NCI-H345 treated with DMSO at 0.1 percent for 48 hours (cell line): ENCODE results near the gene UMOD.
A peak's percentile ranks its signal among the peaks of the same experiment; 100 is the strongest.

Experiments used
- DNase-seq: peaks from one replicate; lab custom pipeline; 2025; ENCODE audit not compliant: unreplicated experiment; lab: John Stamatoyannopoulos, UW

Gene UMOD

DNA sequence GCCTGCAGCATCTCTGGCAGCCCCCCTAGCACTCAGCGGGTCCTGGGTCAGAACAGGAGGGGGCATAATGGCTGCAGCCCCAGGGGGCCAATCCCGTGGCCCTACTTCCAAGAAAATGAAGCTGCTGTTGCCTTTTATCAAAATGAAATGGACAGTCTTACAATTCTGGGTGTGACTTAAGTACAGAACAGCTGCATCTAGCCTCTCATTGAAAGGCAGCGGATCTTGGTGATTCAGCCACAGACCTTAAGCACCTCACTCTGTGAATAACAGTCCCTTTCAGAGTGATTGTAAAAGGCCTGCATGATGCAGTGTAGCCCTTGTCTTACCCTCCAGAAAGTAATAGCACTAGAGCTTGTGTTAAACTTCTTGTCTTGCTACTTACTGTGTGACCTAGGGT lies 11.5 kb upstream of the UMOD start:
- DNase-seq: no peak

DNA sequence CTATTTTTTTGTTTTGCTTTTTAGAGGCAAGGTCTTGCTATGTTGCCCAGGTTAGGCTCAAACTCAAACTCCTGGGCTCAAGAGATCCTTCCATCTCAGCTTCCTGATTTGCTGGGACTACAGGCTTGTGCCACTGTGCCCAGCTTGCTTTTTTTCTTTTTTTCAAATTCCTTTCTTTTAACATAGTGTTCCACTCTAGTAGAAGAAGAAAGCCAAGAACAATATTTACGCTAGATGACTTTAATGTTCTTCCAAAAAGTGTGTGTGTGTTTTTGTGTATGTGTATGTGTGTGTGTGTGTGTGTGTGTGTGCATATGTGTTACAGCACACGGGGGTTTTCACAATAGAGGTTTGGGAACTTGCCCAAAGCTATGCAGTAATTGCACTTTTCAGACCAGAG lies 10.7 kb upstream of the UMOD start:
- DNase-seq: no peak

GRCh38 chr16:20359997-20360396 lies 7.5 kb upstream of the UMOD start:
- no peak for DNase-seq

DNA sequence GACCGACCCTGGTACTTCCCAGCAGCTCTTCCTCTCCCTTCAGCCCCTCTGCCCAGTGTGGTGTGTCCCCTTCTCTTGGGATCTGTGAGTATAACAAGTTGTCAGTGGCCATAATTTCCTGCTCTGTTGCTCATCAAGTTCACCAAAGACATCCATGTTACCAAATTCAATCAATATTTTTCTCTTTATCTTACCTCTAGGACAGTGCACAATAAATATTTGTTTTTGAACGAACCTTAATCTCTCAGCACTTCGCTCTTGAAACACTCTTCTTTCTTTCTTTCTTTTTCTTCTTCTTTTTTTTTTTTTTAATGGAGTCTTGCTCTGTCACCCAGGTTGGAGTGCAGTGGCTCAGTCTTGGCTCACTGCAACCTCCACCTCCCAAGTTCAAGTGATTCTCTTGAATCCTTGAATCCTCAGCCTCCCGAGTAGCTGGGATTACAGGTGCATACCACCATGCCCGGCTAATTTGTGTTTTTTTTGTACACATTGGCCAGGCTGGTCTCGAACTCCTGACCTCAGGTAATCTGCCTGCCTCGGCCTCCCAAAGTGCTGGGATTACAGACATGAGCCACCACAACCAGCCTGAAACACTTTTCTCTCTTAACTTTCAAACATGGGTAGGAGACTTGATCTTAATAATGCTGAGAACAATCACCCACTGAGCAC lies 2.7 kb upstream of the UMOD start:
- no peak for DNase-seq

- DNase-seq: no peak
These were observed 864 bp upstream of the UMOD start for GRCh38 chr16:20353379-20353778.

DNA sequence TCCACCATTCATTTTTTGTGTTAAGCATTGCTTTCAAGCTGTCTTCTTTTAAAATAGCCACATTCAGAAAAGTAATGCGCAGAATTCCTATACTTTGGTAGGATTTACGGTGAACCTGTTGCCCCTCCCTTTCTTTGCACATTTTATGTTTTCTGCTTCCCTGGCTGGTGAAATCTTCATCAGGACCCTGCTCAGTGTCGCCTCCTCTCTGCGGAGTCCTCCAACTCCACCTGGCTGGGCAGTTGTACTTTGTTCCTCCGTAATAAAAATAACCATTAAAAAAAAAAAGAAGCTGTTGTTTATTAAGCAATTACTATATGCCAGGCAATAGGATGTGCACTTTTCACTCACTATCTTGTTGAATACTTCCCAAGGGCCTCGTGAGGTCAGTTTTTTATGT lies 2.9 kb downstream of the UMOD start:
- no peak for DNase-seq

DNA sequence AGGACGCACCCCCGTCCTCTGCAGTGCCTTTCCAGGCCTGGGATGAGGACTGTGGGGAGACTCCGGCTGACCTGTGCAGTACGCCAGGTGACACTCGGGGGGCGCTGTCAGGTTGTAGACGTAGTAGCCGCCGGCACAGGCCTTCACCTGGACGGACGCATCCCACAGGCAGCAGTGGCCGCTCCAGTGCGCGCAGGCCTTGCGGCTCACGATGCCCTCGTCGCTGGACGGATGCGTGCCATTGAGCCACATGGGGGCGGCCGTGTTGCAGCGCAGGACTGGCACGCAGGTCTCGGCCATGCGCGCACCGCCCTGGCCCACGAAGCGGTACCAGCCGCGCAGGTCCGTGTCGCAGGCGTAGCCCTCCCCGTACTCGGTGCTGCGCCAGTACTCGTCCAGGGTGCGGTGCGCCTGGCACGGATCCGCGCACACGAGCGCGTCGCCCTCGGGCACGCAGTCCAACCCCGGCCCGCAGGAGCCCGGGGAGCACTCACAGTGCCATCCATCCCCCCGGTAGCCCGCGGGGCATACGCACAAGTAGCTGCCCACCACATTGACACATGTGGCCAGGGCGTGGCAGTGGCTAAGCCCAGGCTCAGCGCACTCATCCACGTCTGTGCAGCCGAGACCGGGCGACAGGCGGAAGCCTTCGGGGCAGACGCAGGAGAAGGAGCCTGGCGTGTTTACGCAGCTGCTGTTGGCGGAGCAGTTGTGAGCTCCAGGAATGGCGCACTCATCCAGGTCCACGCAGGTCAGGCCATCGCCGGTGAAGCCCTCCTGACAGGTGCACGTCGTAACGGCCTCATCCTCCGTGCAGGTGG lies 3.9 kb downstream of the UMOD start:
- DNase-seq: peak; percentile 17

DNA sequence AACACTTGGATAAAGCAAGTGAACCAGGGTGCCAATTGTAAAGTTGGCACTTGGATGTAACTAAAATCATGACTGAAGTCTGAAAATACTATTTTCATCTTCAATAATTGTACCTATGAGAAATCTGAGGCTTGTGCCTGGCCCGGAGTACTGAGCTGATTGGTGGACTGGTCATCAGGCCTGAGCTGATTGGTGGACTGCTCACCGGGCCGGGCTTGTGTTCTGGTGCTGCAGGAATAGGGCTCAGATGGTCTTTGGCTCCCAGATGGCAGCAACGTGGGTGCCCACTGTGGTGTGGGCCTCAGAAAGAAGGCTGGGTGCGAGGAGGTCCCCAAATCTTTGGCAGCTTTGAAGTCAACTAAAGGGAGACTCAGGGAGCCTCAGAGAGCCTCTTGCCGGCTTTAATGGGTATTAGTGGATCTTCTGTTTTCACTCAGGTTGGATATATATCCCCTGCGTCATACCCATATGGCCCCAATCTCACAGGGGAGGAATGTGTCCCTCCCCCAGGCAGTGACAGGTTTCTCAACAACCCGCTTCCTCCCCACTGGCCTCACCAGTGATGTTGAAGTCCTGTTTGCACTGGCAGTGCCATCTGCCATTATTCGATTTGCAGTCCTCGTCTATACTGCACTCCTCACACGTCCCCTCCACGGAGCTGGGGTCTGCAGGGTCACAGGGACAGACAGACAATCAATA lies 4.7 kb downstream of the UMOD start:
- no peak for DNase-seq

- no peak for DNase-seq
These were observed 7.9 kb downstream of the UMOD start for GRCh38 chr16:20344611-20345010.

- DNase-seq: no peak
These were observed 12.8 kb downstream of the UMOD start for GRCh38 chr16:20339744-20340143.

DNA sequence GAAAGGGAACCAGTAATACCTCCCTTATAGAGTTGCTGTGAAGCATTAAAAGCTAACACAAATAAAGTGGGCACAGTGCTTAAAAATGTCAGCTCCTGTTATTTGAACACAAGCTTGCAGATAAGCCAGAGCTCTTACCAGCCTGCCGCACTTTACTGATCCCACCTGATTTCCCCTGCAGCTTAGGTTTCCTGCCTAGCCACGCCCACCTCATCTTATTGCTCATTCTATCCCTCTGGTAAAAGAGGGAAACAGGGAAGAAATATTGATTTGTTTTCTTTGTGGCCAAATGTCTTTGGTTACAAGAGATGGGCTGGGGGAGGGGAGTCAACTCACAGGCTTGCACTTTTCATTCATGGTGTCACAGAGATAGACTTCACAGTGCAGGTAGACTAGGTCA lies 15.6 kb downstream of the UMOD start:
- DNase-seq: no peak

GRCh38 chr16:20334396-20334795 lies 18.1 kb downstream of the UMOD start:
- no peak for DNase-seq

DNA sequence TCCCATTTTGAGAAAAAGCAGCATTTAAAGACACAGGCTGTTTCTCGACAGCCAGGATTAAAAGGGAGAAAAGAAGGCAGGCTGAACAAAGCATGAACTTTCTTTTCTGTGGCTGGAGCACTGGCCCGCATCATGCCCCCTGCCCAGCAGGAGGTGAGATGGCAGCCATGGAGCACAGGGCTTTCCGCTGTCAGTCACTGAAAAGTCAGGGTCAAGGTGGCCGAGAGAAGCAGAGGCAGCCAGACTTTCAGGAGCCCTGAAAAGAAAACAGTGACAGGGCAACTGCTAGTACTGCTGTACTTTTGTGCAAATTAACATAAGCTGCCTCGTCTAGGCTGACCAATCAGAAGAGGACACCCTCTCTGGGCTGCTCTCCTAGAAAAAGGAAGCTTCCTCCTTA lies 19.4 kb downstream of the UMOD start:
- no peak for DNase-seq

DNA sequence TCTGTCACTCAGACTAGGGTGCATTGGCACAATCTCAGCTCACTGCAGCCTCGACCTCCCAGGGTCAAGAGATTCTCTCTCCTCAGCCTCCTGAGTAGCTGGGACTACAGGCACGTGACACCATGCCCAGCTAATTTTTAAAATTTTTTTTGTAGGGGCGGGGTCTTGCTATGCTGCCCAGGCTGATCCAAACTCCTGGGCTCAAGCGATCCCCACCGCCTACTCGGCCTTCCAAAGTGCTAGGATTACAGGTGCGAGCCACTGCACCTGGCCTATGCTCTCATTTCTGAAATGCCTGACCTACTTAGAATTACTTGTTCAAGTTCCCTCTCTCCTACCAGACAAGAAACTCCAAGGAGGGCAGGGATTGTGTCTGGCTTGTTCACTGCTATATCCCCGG lies 20.1 kb downstream of the UMOD start:
- no peak for DNase-seq

DNA sequence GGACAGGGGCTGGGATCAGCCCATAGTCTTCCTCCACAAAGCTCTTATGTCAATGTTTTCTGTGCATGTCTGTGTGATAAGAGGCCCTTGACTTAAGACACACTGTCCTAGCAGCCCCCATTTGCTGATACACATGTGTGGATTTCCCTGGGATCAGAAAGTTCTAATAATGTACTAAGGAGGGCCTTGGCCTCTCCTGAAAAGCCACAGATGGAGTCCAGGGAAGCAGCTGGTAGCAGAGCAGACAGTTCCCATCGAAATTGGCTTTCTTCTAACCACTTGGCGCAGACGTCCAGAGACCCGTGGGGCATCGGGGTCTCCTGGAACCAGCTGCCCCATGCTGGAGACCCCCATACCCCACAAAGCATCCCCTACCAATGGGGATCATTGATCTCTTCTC lies 20.9 kb downstream of the UMOD start:
- DNase-seq: no peak

GRCh38 chr16:20329392-20330138 lies 22.9 kb downstream of the UMOD start:
- no peak for DNase-seq

DNA sequence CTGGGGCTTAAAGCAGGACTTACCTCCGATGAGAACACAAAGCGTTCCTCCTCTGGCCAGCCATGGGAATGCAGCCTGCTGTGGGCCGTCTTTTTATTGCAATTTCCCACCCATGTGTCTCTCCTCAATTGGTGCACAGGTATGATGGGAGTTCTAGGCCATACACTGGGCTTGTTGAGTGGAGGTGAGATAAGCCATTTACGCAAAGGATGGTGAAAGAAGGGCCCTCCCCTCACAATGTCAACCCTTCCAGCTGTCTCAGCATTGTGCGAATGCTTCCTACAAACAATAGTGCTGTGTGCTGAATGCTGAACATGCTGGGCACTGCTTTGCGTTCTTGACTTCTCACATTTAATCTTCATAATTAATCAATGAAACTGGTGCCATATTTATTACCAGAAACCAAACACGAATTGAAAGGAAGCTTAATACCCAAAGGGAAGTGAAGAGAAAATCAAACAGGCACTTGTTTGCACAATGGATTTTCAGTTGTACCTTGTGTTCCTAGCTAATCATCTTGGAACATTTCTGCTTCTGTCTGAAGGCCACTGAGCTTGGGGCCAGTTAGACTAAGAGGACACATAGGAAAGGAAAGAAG lies 25.0 kb downstream of the UMOD start, which contains the start of gene GP2:
GP2 (minus strand) TSS at position 70 of the 598 bp plus-strand sequence. CDS start 1,082 bp downstream, outside the sequence.
- peak; percentile 24 for DNase-seq

- DNase-seq: no peak
These were observed 26.2 kb downstream of the UMOD start for GRCh38 chr16:20326321-20326720.

DNA sequence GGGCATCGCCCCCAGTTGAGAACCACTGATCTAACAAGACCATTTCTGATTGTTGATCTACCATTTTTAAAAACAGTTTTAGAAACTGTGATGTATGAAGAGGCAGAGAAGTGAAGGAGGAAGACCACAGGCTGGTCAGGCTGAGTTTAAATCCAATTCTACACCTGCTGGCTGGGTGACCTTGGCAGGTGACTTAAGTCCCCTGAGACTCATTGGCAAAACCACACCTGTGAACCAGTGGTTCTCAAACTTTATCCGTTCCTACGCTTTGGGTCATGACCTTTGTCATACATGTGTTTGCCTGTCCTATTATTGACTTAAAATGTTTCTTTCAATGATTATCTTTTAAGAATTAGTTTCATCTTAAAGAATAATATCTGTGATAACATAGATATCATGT lies 27.5 kb downstream of the UMOD start:
- no peak for DNase-seq

DNA sequence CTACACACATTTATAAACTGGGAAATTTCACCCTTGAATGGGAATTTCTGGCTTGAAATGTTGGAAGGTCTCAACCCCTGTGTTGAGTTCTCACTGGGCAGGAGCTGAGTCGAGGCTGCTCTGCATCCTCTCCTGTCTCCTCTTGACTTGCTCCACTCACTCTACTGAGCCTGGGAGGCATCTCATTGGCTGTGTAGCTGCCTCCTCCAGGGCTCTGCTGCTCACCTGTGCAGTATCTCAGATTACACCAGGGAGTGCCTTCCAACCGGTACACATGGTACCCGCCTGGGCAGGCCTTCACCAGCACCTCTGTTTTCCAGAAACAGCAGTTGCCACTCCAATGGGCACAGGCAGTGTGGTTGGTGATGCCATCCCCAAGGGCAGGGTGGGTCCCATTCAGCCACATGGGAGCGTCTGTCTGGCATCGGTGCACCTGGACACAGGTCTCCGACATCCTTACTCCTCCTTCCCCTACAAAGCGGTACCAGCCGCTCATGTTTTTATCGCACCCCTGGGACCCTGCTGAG lies 28.9 kb downstream of the UMOD start:
- DNase-seq: no peak

GRCh38 chr16:20322696-20323095 lies 29.8 kb downstream of the UMOD start:
- DNase-seq: no peak
